ENCODE results near the gene TOMM5. TPM values are rescaled to one million over a fixed set of nuclear protein-coding genes. Genes with fewer than 3 reads are reported as not detected.

TOMM5 gene
- total RNA-seq, 1 donor from 2014 or later: 201 TPM

DNA sequence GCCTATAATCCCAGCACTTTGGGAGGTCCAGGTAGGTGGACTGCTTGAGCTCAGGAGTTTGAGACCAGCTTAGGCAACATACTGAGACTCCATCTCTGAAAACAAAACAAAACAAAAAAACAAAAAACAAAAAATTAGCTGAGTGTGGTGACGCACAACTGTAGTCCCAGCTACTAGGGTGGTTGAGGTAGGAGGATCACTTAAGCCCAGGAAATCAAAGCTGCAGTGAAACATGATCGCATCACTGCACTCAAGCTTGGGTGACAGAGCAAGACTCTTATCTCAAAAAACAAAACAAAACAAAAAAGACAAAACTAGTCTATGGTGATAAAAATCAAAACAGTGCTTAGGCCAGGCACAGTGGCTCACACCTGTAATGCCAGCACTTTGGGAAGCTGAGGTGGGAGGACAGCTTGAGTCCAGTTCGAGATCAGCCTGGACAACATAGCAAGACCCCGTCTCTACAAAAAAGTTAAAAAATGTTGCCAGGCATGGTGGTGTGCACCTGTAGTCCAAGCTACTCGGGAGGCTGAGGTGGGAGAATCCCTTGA lies 45.0 kb downstream of the TOMM5 start:
- Mint-ChIP-seq H3K27ac (no peak overlapping the region), H3K27me3 (ENCODE audit: insufficient read depth, low read depth) (peaks cover 5% of the 10 kb centered on the region), H3K4me1 (peaks cover 8% of the 10 kb centered on the region), H3K36me3 (peaks cover 14% of the 10 kb centered on the region), H3K4me3 (no peak overlapping the region), H3K9me3 (no peaks in the 10 kb centered on the region)
- Histone ChIP-seq H3K36me3 (no peaks in the 10 kb centered on the region), H3K9me3 (ENCODE audit: low read depth) (no peaks in the 10 kb centered on the region), H3K79me2 (ENCODE audit: low read depth) (peaks cover 16% of the 10 kb centered on the region), H3K4me2 (no peak overlapping the region), H3K4me3 (no peak overlapping the region), H3K4me1 (peaks cover 3% of the 10 kb centered on the region), H3K9ac (no peak overlapping the region), H3K27me3 (no peaks in the 10 kb centered on the region), H3F3A (ENCODE audit: low read depth) (no peaks in the 10 kb centered on the region), H2AFZ (replicated peaks) (no peak overlapping the region), H4K20me1 (ENCODE audit: low read depth) (peaks cover 3% of the 10 kb centered on the region), H3K27ac (no peak overlapping the region)
- no peak for DNase-seq (ENCODE audit: low spot score)
- TF ChIP-seq, protein P1, sequence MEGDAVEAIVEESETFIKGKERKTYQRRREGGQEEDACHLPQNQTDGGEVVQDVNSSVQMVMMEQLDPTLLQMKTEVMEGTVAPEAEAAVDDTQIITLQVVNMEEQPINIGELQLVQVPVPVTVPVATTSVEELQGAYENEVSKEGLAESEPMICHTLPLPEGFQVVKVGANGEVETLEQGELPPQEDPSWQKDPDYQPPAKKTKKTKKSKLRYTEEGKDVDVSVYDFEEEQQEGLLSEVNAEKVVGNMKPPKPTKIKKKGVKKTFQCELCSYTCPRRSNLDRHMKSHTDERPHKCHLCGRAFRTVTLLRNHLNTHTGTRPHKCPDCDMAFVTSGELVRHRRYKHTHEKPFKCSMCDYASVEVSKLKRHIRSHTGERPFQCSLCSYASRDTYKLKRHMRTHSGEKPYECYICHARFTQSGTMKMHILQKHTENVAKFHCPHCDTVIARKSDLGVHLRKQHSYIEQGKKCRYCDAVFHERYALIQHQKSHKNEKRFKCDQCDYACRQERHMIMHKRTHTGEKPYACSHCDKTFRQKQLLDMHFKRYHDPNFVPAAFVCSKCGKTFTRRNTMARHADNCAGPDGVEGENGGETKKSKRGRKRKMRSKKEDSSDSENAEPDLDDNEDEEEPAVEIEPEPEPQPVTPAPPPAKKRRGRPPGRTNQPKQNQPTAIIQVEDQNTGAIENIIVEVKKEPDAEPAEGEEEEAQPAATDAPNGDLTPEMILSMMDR (IDR thresholded peaks at IDR 0.05): no peak
- TF ChIP-seq EZH2 (IDR thresholded peaks at IDR 0.05) (no peak), EZH2phosphoT487 (IDR thresholded peaks at IDR 0.05) (no peak)

GRCh38 chr9:37543468-37543867 lies 48.9 kb downstream of the TOMM5 start:
- H3K4me3 ChIP-seq: no peak overlapping the region
- H3K27me3 ChIP-seq: no peaks in the 10 kb centered on the region
- Mint-ChIP-seq H3K27me3 (ENCODE audit: insufficient read depth, low read depth) (peaks cover 5% of the 10 kb centered on the region), H3K36me3 (peaks cover 29% of the 10 kb centered on the region), H3K27ac (no peak overlapping the region), H3K4me1 (peaks cover 3% of the 10 kb centered on the region), H3K9me3 (no peaks in the 10 kb centered on the region), H3K4me3 (no peak overlapping the region)
- no peak overlapping the region for H3K27ac ChIP-seq
- H3K9ac ChIP-seq: no peak overlapping the region
- no peak for TF ChIP-seq EZH2 (IDR thresholded peaks at IDR 0.05)
- no peak for TF ChIP-seq EZH2phosphoT487 (IDR thresholded peaks at IDR 0.05)
- TF ChIP-seq, protein P1 (IDR thresholded peaks at IDR 0.05): no peak
- no peak overlapping the region for H3K4me2 ChIP-seq
- H2AFZ ChIP-seq (replicated peaks): no peak overlapping the region
- H3F3A ChIP-seq (ENCODE audit: low read depth): no peaks in the 10 kb centered on the region
- H3K4me1 ChIP-seq: no peaks in the 10 kb centered on the region
- H3K9me3 ChIP-seq (ENCODE audit: low read depth): no peaks in the 10 kb centered on the region
- peaks cover 6% of the 10 kb centered on the region for H3K79me2 ChIP-seq (ENCODE audit: low read depth)
- DNase-seq (ENCODE audit: low spot score): no peak
- peaks cover 3% of the 10 kb centered on the region for H4K20me1 ChIP-seq (ENCODE audit: low read depth)
- no peaks in the 10 kb centered on the region for H3K36me3 ChIP-seq

DNA sequence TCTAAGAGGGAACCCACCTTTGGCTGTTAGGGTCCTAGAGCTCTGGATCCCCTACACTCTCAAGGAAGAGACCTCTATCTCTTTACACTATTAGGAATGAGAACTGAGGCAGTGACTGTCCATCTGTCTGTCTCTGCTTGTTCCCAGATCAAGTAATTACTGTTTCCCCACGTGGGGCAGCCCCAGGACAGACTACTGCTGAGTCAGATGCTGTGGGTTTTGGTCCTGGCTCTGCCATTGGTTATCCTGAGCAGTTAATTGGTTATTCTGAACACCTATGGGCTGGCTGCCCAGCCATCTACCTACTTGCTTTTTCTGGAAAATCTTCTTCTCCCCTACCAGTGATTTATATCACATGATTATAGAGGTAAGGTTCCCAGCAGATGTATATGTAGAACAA lies 49.5 kb downstream of the TOMM5 start:
- peaks cover 3% of the 10 kb centered on the region for H3K79me2 ChIP-seq (ENCODE audit: low read depth)
- no peak overlapping the region for H3K9ac ChIP-seq
- H3K9me3 ChIP-seq (ENCODE audit: low read depth): no peaks in the 10 kb centered on the region
- TF ChIP-seq, protein P1 (IDR thresholded peaks at IDR 0.05): no peak
- no peak for TF ChIP-seq EZH2 (IDR thresholded peaks at IDR 0.05)
- TF ChIP-seq EZH2phosphoT487 (IDR thresholded peaks at IDR 0.05): no peak
- no peak overlapping the region for H3K27ac ChIP-seq
- no peak overlapping the region for H2AFZ ChIP-seq (replicated peaks)
- no peak overlapping the region for H3K4me2 ChIP-seq
- Mint-ChIP-seq H3K36me3 (peaks cover 33% of the 10 kb centered on the region), H3K4me1 (peaks cover 3% of the 10 kb centered on the region), H3K27ac (no peak overlapping the region), H3K4me3 (no peak overlapping the region), H3K9me3 (no peaks in the 10 kb centered on the region), H3K27me3 (ENCODE audit: insufficient read depth, low read depth) (peaks cover 6% of the 10 kb centered on the region)
- peaks cover 3% of the 10 kb centered on the region for H4K20me1 ChIP-seq (ENCODE audit: low read depth)
- H3K36me3 ChIP-seq: no peaks in the 10 kb centered on the region
- H3K4me1 ChIP-seq: no peaks in the 10 kb centered on the region
- DNase-seq (ENCODE audit: low spot score): no peak
- H3K27me3 ChIP-seq: no peaks in the 10 kb centered on the region
- H3F3A ChIP-seq (ENCODE audit: low read depth): no peaks in the 10 kb centered on the region
- H3K4me3 ChIP-seq: no peak overlapping the region

Data from neural progenitor cell (in vitro differentiated cells).